ENCODE results near the gene LGALS12.

Gene LGALS12

GRCh38 chr11:63504933-63505586 lies 824 bp upstream of the LGALS12 start:
- peak overlapping the region; percentile 46 for H3K4me3 ChIP-seq (ENCODE audit: low read length)
- no peaks in the 10 kb centered on the region for H3K27me3 ChIP-seq (replicated peaks; ENCODE audit: control insufficient read depth, insufficient read depth, low read length)
- peaks cover 17% of the 10 kb centered on the region for H3K36me3 ChIP-seq (ENCODE audit: control insufficient read depth, insufficient read depth, low read length, severe bottlenecking)
- H3K9me3 ChIP-seq (ENCODE audit: control insufficient read depth, low read length) = peaks cover 14% of the 10 kb centered on the region
- peaks cover 35% of the 10 kb centered on the region for H3K4me1 ChIP-seq (ENCODE audit: control insufficient read depth, insufficient read depth, low read length)
- H3K9ac ChIP-seq (ENCODE audit: low read length) = peak overlapping the region; percentile 95
- no peak for DNase-seq (ENCODE audit: low read depth)

- H3K4me1 ChIP-seq (ENCODE audit: control insufficient read depth, insufficient read depth, low read length) = peaks cover 53% of the 10 kb centered on the region
- no peak for DNase-seq (ENCODE audit: low read depth)
- H3K27me3 ChIP-seq (replicated peaks; ENCODE audit: control insufficient read depth, insufficient read depth, low read length) = no peaks in the 10 kb centered on the region
- H3K4me3 ChIP-seq (ENCODE audit: low read length) = peak overlapping the region; percentile 84
- H3K36me3 ChIP-seq (ENCODE audit: control insufficient read depth, insufficient read depth, low read length, severe bottlenecking) = peaks cover 32% of the 10 kb centered on the region
- no peaks in the 10 kb centered on the region for H3K9me3 ChIP-seq (ENCODE audit: control insufficient read depth, low read length)
- peak overlapping the region; percentile 95 for H3K9ac ChIP-seq (ENCODE audit: low read length)
These were observed 992 bp downstream of the LGALS12 start for GRCh38 chr11:63506876-63507275.

- Histone ChIP-seq H3K9ac (ENCODE audit: low read length) (peak overlapping the region; percentile 95), H3K4me1 (ENCODE audit: control insufficient read depth, insufficient read depth, low read length) (peaks cover 55% of the 10 kb centered on the region), H3K9me3 (ENCODE audit: control insufficient read depth, low read length) (no peaks in the 10 kb centered on the region), H3K27me3 (replicated peaks; ENCODE audit: control insufficient read depth, insufficient read depth, low read length) (no peaks in the 10 kb centered on the region), H3K36me3 (ENCODE audit: control insufficient read depth, insufficient read depth, low read length, severe bottlenecking) (peaks cover 37% of the 10 kb centered on the region), H3K4me3 (ENCODE audit: low read length) (peak overlapping the region; percentile 84)
- DNase-seq (ENCODE audit: low read depth) = no peak
These were observed 1.6 kb downstream of the LGALS12 start for GRCh38 chr11:63507511-63507910.

GRCh38 chr11:63508009-63508408 lies 2.1 kb downstream of the LGALS12 start:
- Histone ChIP-seq H3K36me3 (ENCODE audit: control insufficient read depth, insufficient read depth, low read length, severe bottlenecking) (peaks cover 41% of the 10 kb centered on the region), H3K9ac (ENCODE audit: low read length) (peak overlapping the region; percentile 95), H3K27me3 (replicated peaks; ENCODE audit: control insufficient read depth, insufficient read depth, low read length) (no peaks in the 10 kb centered on the region), H3K9me3 (ENCODE audit: control insufficient read depth, low read length) (no peaks in the 10 kb centered on the region), H3K4me1 (ENCODE audit: control insufficient read depth, insufficient read depth, low read length) (peaks cover 55% of the 10 kb centered on the region), H3K4me3 (ENCODE audit: low read length) (peak overlapping the region; percentile 84)
- DNase-seq (ENCODE audit: low read depth) = peak; percentile 22

- Histone ChIP-seq H3K4me1 (ENCODE audit: control insufficient read depth, insufficient read depth, low read length) (peaks cover 54% of the 10 kb centered on the region), H3K9me3 (ENCODE audit: control insufficient read depth, low read length) (no peaks in the 10 kb centered on the region), H3K9ac (ENCODE audit: low read length) (peak overlapping the region; percentile 95), H3K4me3 (ENCODE audit: low read length) (peak overlapping the region; percentile 84), H3K27me3 (replicated peaks; ENCODE audit: control insufficient read depth, insufficient read depth, low read length) (no peaks in the 10 kb centered on the region), H3K36me3 (ENCODE audit: control insufficient read depth, insufficient read depth, low read length, severe bottlenecking) (peaks cover 46% of the 10 kb centered on the region)
- DNase-seq (ENCODE audit: low read depth) = no peak
These were observed 2.9 kb downstream of the LGALS12 start for GRCh38 chr11:63508745-63509144.

- peak overlapping the region; percentile 95 for H3K9ac ChIP-seq (ENCODE audit: low read length)
- H3K36me3 ChIP-seq (ENCODE audit: control insufficient read depth, insufficient read depth, low read length, severe bottlenecking) = peaks cover 46% of the 10 kb centered on the region
- peak; percentile 65 for DNase-seq (ENCODE audit: low read depth)
- peak overlapping the region; percentile 84 for H3K4me3 ChIP-seq (ENCODE audit: low read length)
- H3K27me3 ChIP-seq (replicated peaks; ENCODE audit: control insufficient read depth, insufficient read depth, low read length) = no peaks in the 10 kb centered on the region
- H3K9me3 ChIP-seq (ENCODE audit: control insufficient read depth, low read length) = no peaks in the 10 kb centered on the region
- H3K4me1 ChIP-seq (ENCODE audit: control insufficient read depth, insufficient read depth, low read length) = peaks cover 37% of the 10 kb centered on the region
These were observed 4.6 kb downstream of the LGALS12 start for GRCh38 chr11:63510360-63511047.

- H3K27me3 ChIP-seq (replicated peaks; ENCODE audit: control insufficient read depth, insufficient read depth, low read length) = no peaks in the 10 kb centered on the region
- peak overlapping the region; percentile 84 for H3K4me3 ChIP-seq (ENCODE audit: low read length)
- H3K9ac ChIP-seq (ENCODE audit: low read length) = peak overlapping the region; percentile 95
- H3K9me3 ChIP-seq (ENCODE audit: control insufficient read depth, low read length) = no peaks in the 10 kb centered on the region
- DNase-seq (ENCODE audit: low read depth) = no peak
- peaks cover 46% of the 10 kb centered on the region for H3K36me3 ChIP-seq (ENCODE audit: control insufficient read depth, insufficient read depth, low read length, severe bottlenecking)
- peaks cover 30% of the 10 kb centered on the region for H3K4me1 ChIP-seq (ENCODE audit: control insufficient read depth, insufficient read depth, low read length)
These were observed 5.3 kb downstream of the LGALS12 start for GRCh38 chr11:63511048-63511748.

- Histone ChIP-seq H3K4me1 (ENCODE audit: control insufficient read depth, insufficient read depth, low read length) (peaks cover 29% of the 10 kb centered on the region), H3K4me3 (ENCODE audit: low read length) (no peak overlapping the region), H3K36me3 (ENCODE audit: control insufficient read depth, insufficient read depth, low read length, severe bottlenecking) (peaks cover 46% of the 10 kb centered on the region), H3K9me3 (ENCODE audit: control insufficient read depth, low read length) (no peaks in the 10 kb centered on the region), H3K9ac (ENCODE audit: low read length) (no peak overlapping the region), H3K27me3 (replicated peaks; ENCODE audit: control insufficient read depth, insufficient read depth, low read length) (no peaks in the 10 kb centered on the region)
- DNase-seq (ENCODE audit: low read depth) = no peak
These were observed 6.9 kb downstream of the LGALS12 start for GRCh38 chr11:63512816-63513215.

GRCh38 chr11:63516109-63516508 lies 10.2 kb downstream of the LGALS12 start:
- Histone ChIP-seq H3K36me3 (ENCODE audit: control insufficient read depth, insufficient read depth, low read length, severe bottlenecking) (peaks cover 22% of the 10 kb centered on the region), H3K27me3 (replicated peaks; ENCODE audit: control insufficient read depth, insufficient read depth, low read length) (no peaks in the 10 kb centered on the region), H3K9ac (ENCODE audit: low read length) (no peak overlapping the region), H3K9me3 (ENCODE audit: control insufficient read depth, low read length) (no peaks in the 10 kb centered on the region), H3K4me3 (ENCODE audit: low read length) (no peak overlapping the region), H3K4me1 (ENCODE audit: control insufficient read depth, insufficient read depth, low read length) (peaks cover 12% of the 10 kb centered on the region)
- no peak for DNase-seq (ENCODE audit: low read depth)

- H3K27me3 ChIP-seq (replicated peaks; ENCODE audit: control insufficient read depth, insufficient read depth, low read length) = no peaks in the 10 kb centered on the region
- no peak overlapping the region for H3K9ac ChIP-seq (ENCODE audit: low read length)
- no peaks in the 10 kb centered on the region for H3K9me3 ChIP-seq (ENCODE audit: control insufficient read depth, low read length)
- DNase-seq (ENCODE audit: low read depth) = no peak
- peaks cover 3% of the 10 kb centered on the region for H3K4me1 ChIP-seq (ENCODE audit: control insufficient read depth, insufficient read depth, low read length)
- peaks cover 13% of the 10 kb centered on the region for H3K36me3 ChIP-seq (ENCODE audit: control insufficient read depth, insufficient read depth, low read length, severe bottlenecking)
- H3K4me3 ChIP-seq (ENCODE audit: low read length) = no peak overlapping the region
These were observed 11.3 kb downstream of the LGALS12 start for GRCh38 chr11:63517156-63517555.

- H3K9me3 ChIP-seq (ENCODE audit: control insufficient read depth, low read length) = peaks cover 7% of the 10 kb centered on the region
- H3K27me3 ChIP-seq (replicated peaks; ENCODE audit: control insufficient read depth, insufficient read depth, low read length) = no peaks in the 10 kb centered on the region
- DNase-seq (ENCODE audit: low read depth) = peak; percentile 36
- peaks cover 3% of the 10 kb centered on the region for H3K4me1 ChIP-seq (ENCODE audit: control insufficient read depth, insufficient read depth, low read length)
- H3K4me3 ChIP-seq (ENCODE audit: low read length) = no peak overlapping the region
- H3K36me3 ChIP-seq (ENCODE audit: control insufficient read depth, insufficient read depth, low read length, severe bottlenecking) = peaks cover 2% of the 10 kb centered on the region
- H3K9ac ChIP-seq (ENCODE audit: low read length) = no peak overlapping the region
These were observed 12.7 kb downstream of the LGALS12 start for GRCh38 chr11:63518548-63518947.
